GM12878 (cell line): ENCODE data around the gene LSM2. TPM values are rescaled to one million over a fixed set of nuclear protein-coding genes. Genes with fewer than 3 reads are reported as not detected.

Experiments used
- ATAC-seq: fragments of 200-7000 bp; cut with Tn5 transposase; 3 replicates; pipeline ENCODE4 v1.9.1; 2020; ENCODE audit warnings: mild to moderate bottlenecking, moderate library complexity
- BruUV-seq: library from RNA; stranded (reverse); fragments of 400-500 nt; replicated peaks from 2 replicates; lab custom pipeline; 2021; lab: Mats Ljungman, UMichigan
- CTCF ChIA-PET: fragments of 300-600 bp; sonication (Branson Sonifier 250); formaldehyde crosslinking; extraction: SDS; loops from one replicate; lab custom pipeline; 2021; ENCODE audit warnings: inconsistent platforms; lab: Yijun Ruan, JAX
- POLR2A ChIA-PET: fragments of 350-600 bp; formaldehyde crosslinking; extraction: SDS; loops from one replicate; lab custom pipeline; 2021; ENCODE audit warnings: inconsistent platforms; lab: Charles Lee
- RAD21 ChIA-PET: fragments of 300-600 bp; sonication (Branson Sonifier 250); formaldehyde crosslinking; loops from one replicate; lab custom pipeline; 2023; ENCODE audit warnings: antibody characterized with exemption; ENCODE audit not compliant: unreplicated experiment; lab: Charles Lee
- SMC1A ChIA-PET: fragments of 300-600 bp; sonication (Branson Sonifier 250); formaldehyde crosslinking; loops from one replicate; lab custom pipeline; 2023; ENCODE audit not compliant: unreplicated experiment, uncharacterized antibody; lab: Charles Lee
- DNase-seq: peaks from one replicate; pipeline ENCODE4 v3.0.0-alpha.2; 2011; ENCODE audit warnings: low read depth, low spot score
- FAIRE-seq: peaks from 3 replicates; lab custom pipeline; 2011; peaks lifted over from hg19 to GRCh38; lab: Jason Lieb, UNC
- H2AFZ ChIP-seq: 2 replicates; pipeline ENCODE4 v1.6.0; 2011; ENCODE audit warnings: low read depth, low read length, control low read depth; ENCODE audit not compliant: control insufficient read depth
- H3K27ac ChIP-seq: 2 replicates; pipeline ENCODE4 v1.5.1; 2011; ENCODE audit warnings: control low read depth; ENCODE audit not compliant: control insufficient read depth, insufficient read depth
- H3K27me3 ChIP-seq, 2 experiments: replicated peaks in 1 of 2; 2 replicates each; pipeline versions ENCODE4 v1.6.0 to v1.6.1; 2011; ENCODE audit warnings: low read length in 1 of 2; ENCODE audit not compliant: control insufficient read depth in 2 of 2, insufficient read depth in 2 of 2
- H3K36me3 ChIP-seq, 2 experiments: 2 replicates each; pipeline ENCODE4 v1.5.1; 2011; ENCODE audit warnings: low read length in 1 of 2; ENCODE audit not compliant: control insufficient read depth in 2 of 2, insufficient read depth in 2 of 2
- H3K4me1 ChIP-seq: 2 replicates; pipeline ENCODE4 v1.6.1; 2011; ENCODE audit warnings: mild to moderate bottlenecking, low read length, moderate library complexity, mixed read lengths; ENCODE audit not compliant: control insufficient read depth, insufficient read depth
- H3K4me2 ChIP-seq: 2 replicates; pipeline ENCODE4 v1.6.0; 2011; ENCODE audit warnings: control low read depth; ENCODE audit not compliant: control insufficient read depth, insufficient read depth
- H3K4me3 ChIP-seq: fragments of 200-600 bp; sonication (generic); 2 replicates; pipeline ENCODE4 v1.5.1; 2016
- H3K79me2 ChIP-seq: 2 replicates; pipeline ENCODE4 v1.6.0; 2011; ENCODE audit warnings: low read length; ENCODE audit not compliant: control insufficient read depth, insufficient read depth
- H3K9ac ChIP-seq: 2 replicates; pipeline ENCODE4 v1.8.0; 2011; ENCODE audit warnings: low read length, control low read depth, mixed read lengths; ENCODE audit not compliant: control insufficient read depth, insufficient read depth
- H3K9me3 ChIP-seq: replicated peaks from 3 replicates; pipeline ENCODE4 v1.5.1; 2011; ENCODE audit warnings: mild to moderate bottlenecking, low read length; ENCODE audit not compliant: control insufficient read depth, insufficient read depth
- H4K20me1 ChIP-seq: 2 replicates; pipeline ENCODE4 v1.6.0; 2011; ENCODE audit not compliant: control insufficient read depth, insufficient read depth
- ATF7 ChIP-seq: fragments of 450-650 bp; IDR thresholded peaks from 2 replicates; pipeline ENCODE4 v1.6.1; 2016; ENCODE audit warnings: low read depth, mild to moderate bottlenecking
- CEBPZ ChIP-seq: fragments of 150-350 bp; IDR thresholded peaks from 2 replicates; pipeline ENCODE4 v1.6.1; 2016; ENCODE audit warnings: low read depth, low read length
- HDAC6 ChIP-seq: fragments of 200-600 bp; sonication (generic); IDR thresholded peaks from one replicate; pipeline ENCODE4 v1.8.0; 2017; ENCODE audit warnings: antibody characterized with exemption; ENCODE audit not compliant: unreplicated experiment
- PAX8 ChIP-seq: fragments of 450-650 bp; IDR thresholded peaks from 2 replicates; pipeline ENCODE4 v1.6.1; 2017; ENCODE audit warnings: mild to moderate bottlenecking, moderate library complexity
- POU2F2 ChIP-seq: IDR thresholded peaks from 3 replicates; pipeline ENCODE4 v1.6.1; 2011; ENCODE audit warnings: low read depth, mild to moderate bottlenecking, low read length, borderline replicate concordance
- RAD51 ChIP-seq: fragments of 450-650 bp; IDR thresholded peaks from 2 replicates; pipeline ENCODE4 v1.6.1; 2016; ENCODE audit warnings: moderate library complexity, mild to moderate bottlenecking, inconsistent platforms
- RBBP5 ChIP-seq: fragments of 200-600 bp; sonication (generic); conservative IDR thresholded peaks from 2 replicates; pipeline ENCODE4 v1.6.1; 2016
- RFX5 ChIP-seq: IDR thresholded peaks from 2 replicates; pipeline ENCODE4 v1.6.1; 2011; ENCODE audit warnings: low read depth, low read length, improper control_type of control experiment
- STAT3 ChIP-seq: IDR thresholded peaks from 2 replicates; pipeline ENCODE4 v1.6.1; 2011; ENCODE audit warnings: low read depth, low read length, improper control_type of control experiment
- TARDBP ChIP-seq: IDR thresholded peaks from 2 replicates; pipeline ENCODE4 v1.6.1; 2016; ENCODE audit warnings: borderline replicate concordance
- WRNIP1 ChIP-seq: IDR thresholded peaks from 2 replicates; pipeline ENCODE4 v1.6.1; 2011; ENCODE audit warnings: low read depth, low read length, improper control_type of control experiment, borderline replicate concordance
- ZBTB4 ChIP-seq: fragments of 450-650 bp; formaldehyde crosslinking; IDR thresholded peaks from 2 replicates; pipeline ENCODE4 v1.4.0; 2022; ENCODE audit warnings: mild to moderate bottlenecking, moderate library complexity
- ZNF592 ChIP-seq: fragments of 450-650 bp; IDR thresholded peaks from 2 replicates; pipeline ENCODE4 v1.6.1; 2017; ENCODE audit warnings: mild to moderate bottlenecking, moderate library complexity
- WGBS: methylation state at CpG from one replicate; pipeline ENCODE4 v1.1.6; 2016; ENCODE audit warnings: low lambda C conversion rate; ENCODE audit not compliant: insufficient replicate concordance, insufficient coverage; ENCODE audit errors: missing lambda C conversion rate; 5-methylcytosine and 5-hydroxymethylcytosine counted together
- in situ Hi-C: fragments of 300-500 bp; cut with MboI; formaldehyde crosslinking; loops from 9 replicates; pipeline ENCODE4 v1.14.3; 2018; ENCODE audit warnings: mixed read lengths
- intact Hi-C: fragments of 100-400 bp; cut with micrococcal nuclease; formaldehyde crosslinking; loops from one replicate; pipeline ENCODE4 v1.14.2; 2022; ENCODE audit not compliant: unreplicated experiment
- polyA plus RNA-seq, 11 experiments: library from polyadenylated mRNA; depleted of rRNA in 4 of 11; unstranded in 6 of 11; stranded (reverse) in 5 of 11; fragments of >200 nt; fragmentation: Nextera tagmentation in 4 of 11; fragmentation: Illumina TruSeq in 1 of 11; extraction: Ambion mirVana in 4 of 11; extraction: Trizol in 1 of 11; gene quantifications; 1 replicate in 1 of 11; 2 replicates in 10 of 11; pipeline versions ENCODE4 v1.2.1 to v1.2.3, GENCODE V29; 2011 to 2016; ENCODE audit warnings: inconsistent platforms in 2 of 11, missing spikeins in 2 of 11, low read depth in 1 of 11
- total RNA-seq, 4 experiments: library from RNA; depleted of rRNA in 3 of 4; stranded (reverse); fragments of >200 nt in 3 of 4; fragmentation: Illumina TruSeq in 1 of 4; extraction: Trizol in 1 of 4; gene quantifications; 2 replicates each; pipeline versions ENCODE4 v1.2.1 to v1.2.3, GENCODE V29; 2013 to 2021

Gene LSM2
- total and polyA plus RNA-seq, 10 of the 15 experiments (the other 5 are each of a cell fraction or from before 2014, with no cell fraction given): 99.1 to 276 (median 153) TPM

- SMC1A ChIA-PET: interaction anchor here (1.6 kb wide), 1 partner anchor 30 kb away, joined by 3 read pairs; no protein-coding TSS in a partner anchor
- FAIRE-seq (no peak), ATAC-seq (no peak), DNase-seq (no peak)
- Histone ChIP-seq H3K79me2 (no peaks in the 10 kb centered on the region), H3K4me1 (no peaks in the 10 kb centered on the region), H3K27ac (no peak overlapping the region), H3K9me3 (no peaks in the 10 kb centered on the region), H3K36me3 (no peaks in the 10 kb centered on the region), H3K9ac (no peak overlapping the region), H4K20me1 (no peaks in the 10 kb centered on the region), H3K4me3 (no peak overlapping the region), H2AFZ (no peak overlapping the region), H3K4me2 (no peak overlapping the region), H3K27me3 (no peaks in the 10 kb centered on the region)
- CTCF ChIA-PET: interaction anchor here (9.2 kb wide), 1 partner anchor 33 kb away, joined by 208 read pairs; the partner anchor contains the start of genes CLIC1, DDAH2 and MSH5
- RAD21 ChIA-PET: no interaction called here
- intact Hi-C loops: no loop called here
- POLR2A ChIA-PET: no interaction called here
- WGBS: 78% methylated on average over 6 of the region's 6 CpGs
- BruUV-seq: no TSS peak
- in situ Hi-C loops: no loop called here
- TF ChIP-seq RAD51 (no peak), HDAC6 (no peak), POU2F2 (no peak), ATF7 (no peak), ZBTB4 (CRISPR knock-in tag) (no peak), CEBPZ (no peak), RBBP5 (no peak), STAT3 (no peak), ZNF592 (no peak), PAX8 (no peak), TARDBP (no peak), RFX5 (no peak), WRNIP1 (no peak)
Measured at GRCh38 chr6:31767096-31767645, 39.6 kb downstream of the LSM2 start.
